ENCODE measurements around the gene PLXDC1. TPM values are rescaled to one million over a fixed set of nuclear protein-coding genes. Genes with fewer than 3 reads are reported as not detected.

The PLXDC1 gene
- total RNA-seq, 1 donor from 2014 or later: 13.1 TPM

Small RNA genes within 50 kb of the gene (small RNA-seq; reads per million reads assigned to genes)
- not detected for gene AC091178.1 (ENCODE audit: low replicate concordance)

Other genes starting within 250 kb of the PLXDC1 start
- gene FBXO47, start 184.2 kb downstream of the PLXDC1 start, total RNA-seq: not detected
- not detected for gene ARL5C, start 14.5 kb upstream of the PLXDC1 start, total RNA-seq
- gene CACNB1, start 46.0 kb upstream of the PLXDC1 start, total RNA-seq: 147 TPM
- 1,626 TPM for gene RPL19, start 48.6 kb upstream of the PLXDC1 start, total RNA-seq
- gene STAC2, start 74.3 kb upstream of the PLXDC1 start, total RNA-seq: 0.41 TPM
- gene FBXL20, start 250.0 kb upstream of the PLXDC1 start, total RNA-seq: 17.6 TPM